Measurements from ENCODE around the gene DEGS2. TPM values are rescaled to one million over a fixed set of nuclear protein-coding genes. Genes with fewer than 3 reads are reported as not detected.

DEGS2 gene
- total RNA-seq, 2 donors from 2014 or later, result 7.3 to 10.5 TPM

- Histone ChIP-seq H3K4me1 (peaks cover 12% of the 10 kb centered on the region), H3K27me3 (no peaks in the 10 kb centered on the region), H3K27ac (no peak overlapping the region), H3K36me3 (replicated peaks in 1 of 2; ENCODE audit: insufficient read depth in 1 of 2, low read depth in 2 of 2) (no peaks in the 10 kb centered on the region), H3K4me3 (no peak overlapping the region), H3K9me3 (no peaks in the 10 kb centered on the region)
- no peak for TF ChIP-seq CTCF (IDR thresholded peaks at IDR 0.05)
- no peak for TF ChIP-seq POLR2A (IDR thresholded peaks at IDR 0.05)
- 80 to 91% methylated on average over 4 of the region's 4 CpGs for WGBS, 2 donors
- intact Hi-C loops (cut with DNase I), result loop anchor here (10.0 kb wide), 1 partner anchor 119 kb away; no protein-coding TSS in a partner anchor
- ATAC-seq, result no peak
- no peak for DNase-seq
Observed at GRCh38 chr14:100104006-100104352, 55.5 kb downstream of the DEGS2 start.

GRCh38 chr14:100103250-100104005 lies 56.0 kb downstream of the DEGS2 start:
- 80 to 86% methylated on average over 10 of the region's 10 CpGs for WGBS, 2 donors
- DNase-seq (no peak), ATAC-seq (no peak)
- Histone ChIP-seq H3K9me3 (no peaks in the 10 kb centered on the region), H3K36me3 (replicated peaks in 1 of 2; ENCODE audit: insufficient read depth in 1 of 2, low read depth in 2 of 2) (no peaks in the 10 kb centered on the region), H3K4me3 (no peak overlapping the region), H3K27ac (no peak overlapping the region), H3K27me3 (no peaks in the 10 kb centered on the region), H3K4me1 (peaks cover 6% of the 10 kb centered on the region)
- TF ChIP-seq POLR2A (IDR thresholded peaks at IDR 0.05) (no peak), CTCF (IDR thresholded peaks at IDR 0.05) (no peak)
- intact Hi-C loops (cut with DNase I), result loop anchor here (10.0 kb wide), 1 partner anchor 119 kb away; no protein-coding TSS in a partner anchor

- ATAC-seq, result no peak
- intact Hi-C loops (cut with DNase I), result loop anchor here (10.0 kb wide), 1 partner anchor 117 kb away; no protein-coding TSS in a partner anchor
Observed at GRCh38 chr14:100102156-100102785, 57.2 kb downstream of the DEGS2 start.

GRCh38 chr14:100100032-100100703 lies 59.3 kb downstream of the DEGS2 start:
- no peaks in the 10 kb centered on the region for H3K27me3 ChIP-seq
- no peaks in the 10 kb centered on the region for H3K4me1 ChIP-seq
- WGBS, 2 donors, result 92 to 94% methylated on average over 14 of the region's 14 CpGs
- DNase-seq (no peak), ATAC-seq (no peak)
- H3K4me3 ChIP-seq, result no peak overlapping the region
- H3K36me3 ChIP-seq (replicated peaks in 1 of 2; ENCODE audit: insufficient read depth in 1 of 2, low read depth in 2 of 2), result peaks cover 0 to 7% of the 10 kb centered on the region in 2 donors
- intact Hi-C loops (cut with DNase I), result loop anchor here (10.0 kb wide), 1 partner anchor 115 kb away; no protein-coding TSS in a partner anchor
- TF ChIP-seq POLR2A (IDR thresholded peaks at IDR 0.05), result no peak
- no peak for TF ChIP-seq CTCF (IDR thresholded peaks at IDR 0.05)
- H3K9me3 ChIP-seq, result no peaks in the 10 kb centered on the region
- H3K27ac ChIP-seq, result no peak overlapping the region

More at GRCh38 chr14:100102156-100102785, 57.2 kb downstream of the DEGS2 start:
- no peak overlapping the region for H3K27ac ChIP-seq
- H3K4me1 ChIP-seq, result no peaks in the 10 kb centered on the region
- no peak overlapping the region for H3K4me3 ChIP-seq
- no peak for DNase-seq
- H3K27me3 ChIP-seq, result no peaks in the 10 kb centered on the region
- WGBS, 2 donors, result 85% methylated on average over 8 of the region's 8 CpGs
- peaks cover 0 to 5% of the 10 kb centered on the region in 2 donors for H3K36me3 ChIP-seq (replicated peaks in 1 of 2; ENCODE audit: insufficient read depth in 1 of 2, low read depth in 2 of 2)
- no peak for TF ChIP-seq POLR2A (IDR thresholded peaks at IDR 0.05)
- no peak for TF ChIP-seq CTCF (IDR thresholded peaks at IDR 0.05)
- H3K9me3 ChIP-seq, result no peaks in the 10 kb centered on the region

Data from body of pancreas (tissue), 4 donors.